ENCODE results near the gene MIDN.

MIDN gene

DNA sequence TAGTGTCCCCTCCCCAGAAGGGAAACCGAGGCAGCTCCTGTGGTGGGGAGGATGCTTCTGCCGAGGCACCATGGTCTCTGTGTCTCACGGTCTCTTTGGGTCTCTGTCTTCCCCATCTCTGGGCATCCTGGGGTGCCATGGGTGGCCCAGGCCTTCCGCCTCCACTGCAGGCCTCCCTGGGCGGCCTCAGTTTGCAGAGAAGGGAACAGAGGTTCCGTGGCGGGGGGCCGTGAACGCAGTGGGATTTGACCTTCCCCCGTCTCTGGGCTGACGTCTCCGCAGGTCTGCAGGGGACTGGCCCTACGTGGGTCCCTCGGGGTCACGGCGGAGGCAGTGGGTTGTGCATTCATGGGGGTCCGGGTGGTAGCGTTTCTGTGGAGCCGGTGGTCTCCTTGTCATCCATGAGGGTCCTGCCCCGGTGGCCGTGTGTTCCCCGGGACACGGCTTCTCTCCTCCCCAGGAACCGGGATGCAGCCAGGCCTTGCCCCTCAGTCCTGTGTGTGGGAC lies 41.9 kb downstream of the MIDN start:
- no peak for TF ChIP-seq CTCF (conservative IDR thresholded peaks at IDR 0.05; ENCODE audit: low read length)
- no peak for DNase-seq (ENCODE audit: low read depth)
- no peak overlapping the region for H3K4me3 ChIP-seq (ENCODE audit: low read length)

DNA sequence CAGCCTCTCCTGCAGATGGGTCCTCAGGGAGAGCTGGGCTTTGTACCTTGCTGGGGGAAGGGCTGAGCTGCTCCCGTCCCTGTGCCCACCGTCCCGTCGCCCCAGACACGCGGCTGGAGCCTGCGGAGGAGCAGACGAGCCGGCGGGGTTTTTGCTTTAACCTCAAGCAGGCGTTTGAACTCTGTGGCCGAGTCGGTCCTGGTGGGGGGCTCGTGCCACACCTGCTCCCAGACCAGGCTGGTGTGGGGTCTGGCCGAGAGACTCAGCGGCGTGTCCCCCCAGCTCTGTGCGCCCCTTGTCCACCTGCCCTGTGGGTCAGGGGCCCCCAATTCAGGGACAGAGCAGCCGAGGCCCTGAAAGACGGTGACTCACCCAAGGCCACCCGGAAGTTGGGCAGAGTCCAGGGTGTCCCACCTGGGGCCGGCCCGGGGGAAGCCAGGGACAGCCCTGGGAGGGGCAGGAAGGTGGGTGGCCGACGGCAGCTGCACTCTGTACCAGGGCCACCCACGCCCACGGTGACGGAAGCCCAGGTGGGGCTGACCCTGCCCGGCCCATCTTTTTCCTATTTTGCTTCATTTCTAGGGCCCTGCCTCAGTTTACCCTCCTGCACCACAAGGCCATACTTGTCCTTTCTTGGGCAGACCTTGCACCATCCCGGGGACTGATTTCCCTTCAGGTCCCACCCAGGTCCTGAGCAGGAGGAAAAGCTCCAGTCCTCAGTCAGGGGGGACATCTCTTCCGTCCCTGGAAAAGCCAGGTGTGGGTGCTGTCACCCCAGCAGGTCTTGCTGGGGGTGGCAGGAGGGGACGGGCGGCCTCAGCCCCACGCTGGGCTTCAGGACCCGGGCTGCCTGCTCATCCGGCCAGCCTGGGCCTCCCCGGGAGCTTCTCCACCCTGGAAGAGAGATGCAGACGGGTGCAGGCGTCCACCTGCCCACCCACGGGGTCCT lies 42.6 kb downstream of the MIDN start:
- no peak for TF ChIP-seq CTCF (conservative IDR thresholded peaks at IDR 0.05; ENCODE audit: low read length)
- no peak for DNase-seq (ENCODE audit: low read depth)

DNA sequence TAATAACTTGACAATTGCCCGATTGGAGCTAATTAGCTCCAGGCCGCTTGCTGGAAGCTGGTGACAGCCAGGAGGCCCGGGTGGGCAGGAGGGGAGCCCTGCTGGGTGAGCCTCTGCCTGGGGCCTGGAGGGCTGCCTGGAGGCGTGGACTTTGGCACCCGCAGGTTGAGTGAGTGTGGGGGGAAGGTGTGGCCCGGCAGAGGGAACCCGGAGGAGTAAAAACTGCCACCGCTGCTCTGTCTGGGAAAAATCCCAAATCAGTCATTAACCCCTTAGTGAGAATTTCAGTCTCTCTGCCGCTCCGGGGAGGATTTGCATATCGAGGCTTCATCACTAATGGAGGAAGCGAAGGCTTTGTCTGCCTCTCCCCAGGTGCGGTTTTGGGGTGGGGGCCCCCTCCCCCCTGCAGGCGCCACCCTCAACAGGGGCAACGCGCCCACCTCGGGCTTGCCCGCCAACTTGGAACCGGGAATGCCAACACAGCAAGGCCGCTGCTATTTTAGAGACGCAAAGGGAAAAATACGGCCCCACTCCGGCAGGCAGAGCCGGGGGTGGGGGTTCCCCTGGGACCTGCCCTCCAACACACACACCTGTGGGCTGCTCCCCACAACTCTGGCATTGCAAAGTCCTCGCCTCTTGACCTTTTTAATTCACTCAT lies 43.5 kb downstream of the MIDN start:
- no peak for TF ChIP-seq CTCF (conservative IDR thresholded peaks at IDR 0.05; ENCODE audit: low read length)

More for the DNA sequence above, 42.6 kb downstream of the MIDN start:
- no peak overlapping the region for H3K4me3 ChIP-seq (ENCODE audit: low read length)

GRCh38 chr19:1292419-1293151 lies 44.2 kb downstream of the MIDN start:
- no peak overlapping the region for H3K4me3 ChIP-seq (ENCODE audit: low read length)
- no peak for TF ChIP-seq CTCF (conservative IDR thresholded peaks at IDR 0.05; ENCODE audit: low read length)
- no peak for DNase-seq (ENCODE audit: low read depth)

More for the DNA sequence above, 43.5 kb downstream of the MIDN start:
- DNase-seq (ENCODE audit: low read depth) = no peak
- H3K4me3 ChIP-seq (ENCODE audit: low read length) = no peak overlapping the region

DNA sequence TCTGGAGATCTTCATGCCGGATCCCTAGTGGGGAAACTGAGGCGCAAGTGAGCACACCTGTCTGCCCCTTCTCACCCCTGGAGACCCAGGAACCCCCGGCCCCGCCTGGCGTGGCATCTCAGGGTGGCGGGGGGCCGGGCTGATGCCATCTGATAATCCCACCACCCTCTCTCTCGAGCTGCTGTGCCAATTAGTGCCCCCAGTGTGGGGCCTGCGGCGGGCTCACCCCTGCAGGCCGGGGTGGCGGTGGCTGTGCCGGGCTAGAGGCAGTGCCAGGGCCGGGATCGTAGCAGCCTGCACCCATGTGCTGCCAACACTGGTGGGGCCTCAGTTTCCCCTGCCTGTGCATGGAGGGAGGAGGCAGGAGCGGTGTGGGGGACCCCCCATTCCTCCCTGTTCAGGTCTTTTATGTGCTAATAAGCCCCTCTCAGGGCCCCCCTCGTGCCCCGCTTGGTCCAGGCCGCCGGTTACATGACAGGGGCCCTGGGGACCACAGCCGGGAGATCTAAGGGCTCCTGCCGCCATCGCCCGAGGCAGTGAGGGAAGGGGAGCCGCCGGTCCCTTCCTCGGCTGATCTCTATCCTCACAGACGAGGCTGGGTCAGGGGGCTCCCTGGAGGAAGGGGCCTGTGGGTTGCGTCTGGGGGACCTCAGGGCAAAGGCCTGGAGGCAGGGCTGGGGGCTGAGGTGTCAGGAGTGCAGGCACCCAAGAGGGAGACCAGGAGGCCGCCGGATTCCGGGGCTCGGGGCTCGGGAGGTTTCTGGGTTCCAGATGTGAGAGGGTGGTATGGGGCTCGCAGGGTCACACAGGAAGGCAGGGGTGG lies 45.6 kb downstream of the MIDN start:
- no peak overlapping the region for H3K4me3 ChIP-seq (ENCODE audit: low read length)
- no peak for DNase-seq (ENCODE audit: low read depth)
- no peak for TF ChIP-seq CTCF (conservative IDR thresholded peaks at IDR 0.05; ENCODE audit: low read length)

- no peak for DNase-seq (ENCODE audit: low read depth)
- TF ChIP-seq CTCF (conservative IDR thresholded peaks at IDR 0.05; ENCODE audit: low read length) = no peak
- H3K4me3 ChIP-seq (ENCODE audit: low read length) = no peak overlapping the region
These were observed 46.3 kb downstream of the MIDN start for GRCh38 chr19:1294688-1295087.

All from AG10803 (cell line).